ENCODE measurements around the gene CATSPER3. TPM values are rescaled to one million over a fixed set of nuclear protein-coding genes. Genes with fewer than 3 reads are reported as not detected.

CATSPER3 gene
- total RNA-seq, 1 experiment from 2014 or later: 0.90 TPM

- Histone ChIP-seq H3K27me3 (replicated peaks; ENCODE audit: insufficient read depth, low read depth, low read length, poor library complexity) (no peaks in the 10 kb centered on the region), H3K4me1 (ENCODE audit: insufficient read depth, low read length, poor library complexity, severe bottlenecking) (no peaks in the 10 kb centered on the region), H3K4me3 (ENCODE audit: low read depth, low read length, poor library complexity, severe bottlenecking) (no peak overlapping the region), H3K27ac (ENCODE audit: low read depth, low read length, poor library complexity, severe bottlenecking) (no peak overlapping the region), H3K9me3 (ENCODE audit: low read depth, low read length, poor library complexity, severe bottlenecking) (peaks cover 4% of the 10 kb centered on the region), H3K36me3 (ENCODE audit: insufficient read depth, low read length, poor library complexity, severe bottlenecking) (no peaks in the 10 kb centered on the region)
- TF ChIP-seq EZH2 (IDR thresholded peaks at IDR 0.05; ENCODE audit: borderline replicate concordance, low read depth, low read length, poor library complexity, severe bottlenecking): no peak
- no peak for TF ChIP-seq CTCF (conservative IDR thresholded peaks at IDR 0.05; ENCODE audit: low read depth, low read length)
- POLR2A ChIA-PET (ENCODE audit: low non-redundant PET): no interaction called here
- intact Hi-C loops (cut with micrococcal nuclease; ENCODE audit: unreplicated experiment): no loop called here
- DNase-seq (ENCODE audit: low spot score): no peak
- CTCF ChIA-PET: no interaction called here
- BruUV-seq (replicated peaks): no TSS peak
These were observed 9.1 kb downstream of the CATSPER3 start for GRCh38 chr5:134976841-134977240.

GRCh38 chr5:134979416-134979815 lies 11.7 kb downstream of the CATSPER3 start:
- CTCF ChIA-PET: no interaction called here
- Histone ChIP-seq H3K9me3 (ENCODE audit: low read depth, low read length, poor library complexity, severe bottlenecking) (peaks cover 22% of the 10 kb centered on the region), H3K4me3 (ENCODE audit: low read depth, low read length, poor library complexity, severe bottlenecking) (no peak overlapping the region)

GRCh38 chr5:134982230-134982629 lies 14.5 kb downstream of the CATSPER3 start:
- H3K36me3 ChIP-seq (ENCODE audit: insufficient read depth, low read length, poor library complexity, severe bottlenecking): no peaks in the 10 kb centered on the region
- no peak overlapping the region for H3K4me3 ChIP-seq (ENCODE audit: low read depth, low read length, poor library complexity, severe bottlenecking)
- TF ChIP-seq EZH2 (IDR thresholded peaks at IDR 0.05; ENCODE audit: borderline replicate concordance, low read depth, low read length, poor library complexity, severe bottlenecking) (no peak), CTCF (conservative IDR thresholded peaks at IDR 0.05; ENCODE audit: low read depth, low read length) (no peak)
- intact Hi-C loops (cut with micrococcal nuclease; ENCODE audit: unreplicated experiment): no loop called here
- no peaks in the 10 kb centered on the region for H3K4me1 ChIP-seq (ENCODE audit: insufficient read depth, low read length, poor library complexity, severe bottlenecking)
- H3K27me3 ChIP-seq (replicated peaks; ENCODE audit: insufficient read depth, low read depth, low read length, poor library complexity): no peaks in the 10 kb centered on the region
- ChIA-PET POLR2A (ENCODE audit: low non-redundant PET) (no interaction called here), CTCF (no interaction called here)
- H3K27ac ChIP-seq (ENCODE audit: low read depth, low read length, poor library complexity, severe bottlenecking): no peak overlapping the region
- no peak for DNase-seq (ENCODE audit: low spot score)
- peaks cover 22% of the 10 kb centered on the region for H3K9me3 ChIP-seq (ENCODE audit: low read depth, low read length, poor library complexity, severe bottlenecking)
- BruUV-seq (replicated peaks): no TSS peak

More at GRCh38 chr5:134979416-134979815, 11.7 kb downstream of the CATSPER3 start:
- Histone ChIP-seq H3K27me3 (replicated peaks; ENCODE audit: insufficient read depth, low read depth, low read length, poor library complexity) (no peaks in the 10 kb centered on the region), H3K4me1 (ENCODE audit: insufficient read depth, low read length, poor library complexity, severe bottlenecking) (no peaks in the 10 kb centered on the region), H3K27ac (ENCODE audit: low read depth, low read length, poor library complexity, severe bottlenecking) (no peak overlapping the region), H3K36me3 (ENCODE audit: insufficient read depth, low read length, poor library complexity, severe bottlenecking) (no peaks in the 10 kb centered on the region)
- POLR2A ChIA-PET (ENCODE audit: low non-redundant PET): no interaction called here
- BruUV-seq (replicated peaks): no TSS peak
- no peak for DNase-seq (ENCODE audit: low spot score)
- intact Hi-C loops (cut with micrococcal nuclease; ENCODE audit: unreplicated experiment): no loop called here
- TF ChIP-seq EZH2 (IDR thresholded peaks at IDR 0.05; ENCODE audit: borderline replicate concordance, low read depth, low read length, poor library complexity, severe bottlenecking) (no peak), CTCF (conservative IDR thresholded peaks at IDR 0.05; ENCODE audit: low read depth, low read length) (no peak)

Data from A673 (cell line).